Measurements from ENCODE around the gene ARHGAP26.

ARHGAP26 gene

DNA sequence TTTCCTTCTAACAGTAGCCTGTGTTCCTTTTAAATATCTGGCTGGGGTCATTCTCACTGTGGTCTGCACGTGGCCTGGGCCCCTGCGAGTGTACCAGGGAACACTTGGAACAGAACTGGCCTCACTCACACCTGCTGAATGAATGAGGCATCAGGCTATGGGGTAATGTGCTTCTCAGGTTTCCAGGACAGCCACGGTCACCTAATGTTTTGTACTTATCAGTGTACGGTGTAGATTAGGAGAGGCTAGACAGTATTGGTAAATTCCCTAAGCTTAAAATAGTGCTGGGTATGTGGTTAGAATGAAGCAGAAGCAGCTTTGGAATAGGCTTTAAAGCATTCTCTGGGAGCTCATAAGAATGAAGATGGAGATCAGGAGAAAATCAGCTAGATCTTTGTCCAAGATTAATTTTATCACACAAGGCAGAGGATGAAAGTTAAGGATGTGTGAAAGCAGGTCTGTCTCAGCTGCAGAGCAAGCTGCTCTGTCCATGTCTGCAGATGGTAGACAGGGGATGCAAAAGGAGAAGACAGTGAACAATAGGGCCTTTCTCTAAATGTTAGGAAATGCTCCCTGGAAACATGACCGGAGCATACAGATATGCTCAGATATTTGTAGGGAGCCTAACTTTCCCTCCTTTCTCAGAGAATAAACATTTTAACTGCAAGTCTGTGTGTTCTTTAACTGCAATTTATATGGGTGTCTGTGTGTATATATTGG lies 365.8 kb downstream of the ARHGAP26 start:
- TF ChIP-seq CTCF (IDR thresholded peaks at IDR 0.05; ENCODE audit: low read depth, low read length, missing control alignments) = no peak
- no peak for DNase-seq (ENCODE audit: low read depth)
- no peak overlapping the region for H3K4me3 ChIP-seq (ENCODE audit: low read depth, low read length)

DNA sequence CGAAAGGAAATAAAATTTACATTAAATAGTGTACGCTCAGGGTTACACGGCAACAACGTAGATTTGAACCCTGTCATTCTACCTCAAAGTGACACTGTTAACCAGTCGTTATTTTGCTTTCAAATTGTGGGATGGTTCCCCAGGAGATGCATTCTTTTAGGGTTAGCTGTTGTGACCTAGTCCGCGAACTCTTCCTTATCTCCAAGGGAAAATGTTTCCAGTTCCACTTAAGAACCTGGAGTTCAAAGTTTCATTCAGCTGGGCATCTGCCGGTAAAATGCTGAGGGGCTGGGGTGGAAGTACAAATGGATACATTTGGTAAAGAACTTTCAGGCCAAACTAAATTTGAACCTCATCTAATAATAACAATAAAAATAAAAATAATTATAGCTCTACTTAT lies 368.7 kb downstream of the ARHGAP26 start:
- no peak overlapping the region for H3K4me3 ChIP-seq (ENCODE audit: low read depth, low read length)
- no peak for DNase-seq (ENCODE audit: low read depth)
- no peak for TF ChIP-seq CTCF (IDR thresholded peaks at IDR 0.05; ENCODE audit: low read depth, low read length, missing control alignments)

DNA sequence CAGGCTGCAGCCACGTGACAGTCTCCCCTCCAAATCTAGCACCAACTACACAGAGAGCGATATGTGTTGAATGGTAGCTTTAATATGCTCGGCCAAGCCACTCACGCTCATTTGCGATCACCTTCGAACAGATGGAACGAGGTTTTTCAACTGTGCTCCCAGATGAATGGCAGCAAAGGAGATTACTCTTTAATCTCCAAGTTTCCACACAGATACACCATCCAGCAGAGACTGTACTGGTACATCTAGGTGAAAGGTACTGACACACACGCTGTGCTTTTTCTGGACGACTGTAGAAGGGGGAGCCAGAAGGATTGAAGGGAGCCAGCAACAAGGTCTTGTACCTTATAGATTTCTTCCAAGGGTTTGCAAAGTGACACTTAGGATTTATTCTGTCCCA lies 369.4 kb downstream of the ARHGAP26 start:
- no peak overlapping the region for H3K4me3 ChIP-seq (ENCODE audit: low read depth, low read length)
- DNase-seq (ENCODE audit: low read depth) = no peak
- no peak for TF ChIP-seq CTCF (IDR thresholded peaks at IDR 0.05; ENCODE audit: low read depth, low read length, missing control alignments)

GRCh38 chr5:143140492-143141203 lies 370.5 kb downstream of the ARHGAP26 start:
- no peak for TF ChIP-seq CTCF (IDR thresholded peaks at IDR 0.05; ENCODE audit: low read depth, low read length, missing control alignments)
- DNase-seq (ENCODE audit: low read depth) = no peak
- H3K4me3 ChIP-seq (ENCODE audit: low read depth, low read length) = no peak overlapping the region

GRCh38 chr5:143141652-143142051 lies 371.5 kb downstream of the ARHGAP26 start:
- no peak overlapping the region for H3K4me3 ChIP-seq (ENCODE audit: low read depth, low read length)
- no peak for DNase-seq (ENCODE audit: low read depth)
- TF ChIP-seq CTCF (IDR thresholded peaks at IDR 0.05; ENCODE audit: low read depth, low read length, missing control alignments) = no peak

GRCh38 chr5:143142596-143143435 lies 372.6 kb downstream of the ARHGAP26 start:
- DNase-seq (ENCODE audit: low read depth) = no peak
- no peak overlapping the region for H3K4me3 ChIP-seq (ENCODE audit: low read depth, low read length)
- no peak for TF ChIP-seq CTCF (IDR thresholded peaks at IDR 0.05; ENCODE audit: low read depth, low read length, missing control alignments)
